Neural cell (in vitro differentiated cells): Measurements from ENCODE around the gene CHD6. TPM values are rescaled to one million over a fixed set of nuclear protein-coding genes. Genes with fewer than 3 reads are reported as not detected.

Experiments
- H2AFZ ChIP-seq: fragments of 200-600, 300-800 bp; sonication (generic), shearing (Covaris generic); 2 replicates; pipeline ENCODE4 v1.6.0; 2014; ENCODE audit warnings: low read depth, mild to moderate bottlenecking, antibody characterized with exemption, low read length, moderate library complexity
- H3F3A ChIP-seq: fragments of 200-600 bp; shearing (Covaris generic); 2 replicates; pipeline ENCODE4 v1.6.1; 2016; ENCODE audit warnings: mild to moderate bottlenecking, moderate library complexity, mixed read lengths, antibody characterized with exemption, low read length; ENCODE audit not compliant: insufficient read depth, poor library complexity, severe bottlenecking
- H3K27ac ChIP-seq: fragments of 200-600, 300-800 bp; sonication (generic), shearing (Covaris generic); 2 replicates; pipeline ENCODE4 v1.5.1; 2014; ENCODE audit warnings: mild to moderate bottlenecking, low read length, moderate library complexity
- H3K27me3 ChIP-seq: fragments of 300-800, 200-600 bp; sonication (generic), shearing (Covaris generic); 2 replicates; pipeline ENCODE4 v1.6.0; 2014; ENCODE audit warnings: mild to moderate bottlenecking, low read depth, low read length, moderate library complexity; ENCODE audit not compliant: insufficient read depth
- H3K36me3 ChIP-seq: fragments of 300-800, 200-600 bp; sonication (generic), shearing (Covaris generic); 2 replicates; pipeline ENCODE4 v1.5.1; 2014; ENCODE audit warnings: mild to moderate bottlenecking, antibody characterized with exemption, low read length, moderate library complexity; ENCODE audit not compliant: insufficient read depth
- H3K4me2 ChIP-seq: fragments of 300-800, 200-600 bp; sonication (generic), shearing (Covaris generic); 2 replicates; pipeline ENCODE4 v1.6.0; 2014; ENCODE audit warnings: mild to moderate bottlenecking, low read length
- H3K4me3 ChIP-seq: fragments of 300-800, 200-600 bp; sonication (generic), shearing (Covaris generic); 2 replicates; pipeline ENCODE4 v1.5.1; 2014; ENCODE audit warnings: mild to moderate bottlenecking, low read length, moderate library complexity
- H3K79me2 ChIP-seq: fragments of 200-600 bp; shearing (Covaris generic); replicated peaks from 2 replicates; pipeline ENCODE4 v1.6.0; 2014; ENCODE audit warnings: mild to moderate bottlenecking, low read length, moderate library complexity; ENCODE audit not compliant: insufficient read depth
- H3K9ac ChIP-seq: fragments of 300-800, 200-600 bp; sonication (generic), shearing (Covaris generic); 2 replicates; pipeline ENCODE4 v1.6.1; 2016; ENCODE audit warnings: mild to moderate bottlenecking, low read length, mixed read lengths
- H3K9me2 ChIP-seq: fragments of 200-600 bp; shearing (Covaris generic); 2 replicates; pipeline ENCODE4 v1.6.1; 2016; ENCODE audit warnings: mild to moderate bottlenecking, low read length, mixed read lengths; ENCODE audit not compliant: insufficient read depth
- H3K9me3 ChIP-seq: fragments of 200-600, 300-800 bp; sonication (generic), shearing (Covaris generic); 2 replicates; pipeline ENCODE4 v1.6.1; 2016; ENCODE audit warnings: mild to moderate bottlenecking, mixed run types, low read length, moderate library complexity, mixed read lengths
- H4K20me1 ChIP-seq: fragments of 200-600 bp; shearing (Covaris generic); 2 replicates; pipeline ENCODE4 v1.6.1; 2016; ENCODE audit warnings: mild to moderate bottlenecking, mixed run types; ENCODE audit not compliant: insufficient read depth
- CTCF ChIP-seq: fragments of 450-650 bp; IDR thresholded peaks from 2 replicates; pipeline ENCODE4 v1.5.1; 2014; ENCODE audit warnings: antibody characterized with exemption, mild to moderate bottlenecking, moderate library complexity; ENCODE audit not compliant: poor library complexity, severe bottlenecking
- EP300 ChIP-seq: fragments of 450-650 bp; conservative IDR thresholded peaks from 2 replicates; pipeline ENCODE4 v1.6.1; 2014; ENCODE audit warnings: antibody characterized with exemption, mild to moderate bottlenecking, moderate library complexity; ENCODE audit not compliant: poor library complexity, severe bottlenecking
- EZH2 ChIP-seq: fragments of 200-600, 300-800 bp; shearing (Covaris generic), sonication (generic); IDR thresholded peaks from 2 replicates; pipeline ENCODE4 v1.6.1; 2014; ENCODE audit warnings: antibody characterized with exemption, low read length, borderline replicate concordance, mild to moderate bottlenecking; ENCODE audit not compliant: insufficient read depth, poor library complexity, severe bottlenecking
- MXI1 ChIP-seq: fragments of 450-650 bp; conservative IDR thresholded peaks from 2 replicates; pipeline ENCODE4 v1.6.1; 2014; ENCODE audit warnings: antibody characterized with exemption, mild to moderate bottlenecking; ENCODE audit not compliant: poor library complexity, severe bottlenecking
- POLR2AphosphoS5 ChIP-seq: IDR thresholded peaks from 2 replicates; pipeline ENCODE4 v1.6.1; 2012
- RAD21 ChIP-seq: fragments of 450-650 bp; conservative IDR thresholded peaks from 2 replicates; pipeline ENCODE4 v1.6.1; 2014; ENCODE audit warnings: antibody characterized with exemption, mild to moderate bottlenecking, moderate library complexity
- REST ChIP-seq: IDR thresholded peaks from 2 replicates; pipeline ENCODE4 v1.6.1; 2012; ENCODE audit warnings: borderline replicate concordance
- SMC3 ChIP-seq: fragments of 450-650 bp; conservative IDR thresholded peaks from 2 replicates; pipeline ENCODE4 v1.6.1; 2014; ENCODE audit warnings: antibody characterized with exemption, mild to moderate bottlenecking, moderate library complexity; ENCODE audit not compliant: poor library complexity
- TAF1 ChIP-seq: IDR thresholded peaks from 2 replicates; pipeline ENCODE4 v1.6.1; 2012; ENCODE audit warnings: low read depth
- polyA plus RNA-seq: library from polyadenylated mRNA; depleted of rRNA; stranded (reverse); fragments of >200 nt; gene quantifications from 2 replicates; pipeline ENCODE4 v1.2.3, GENCODE V29; 2014

CHD6 gene
- polyA plus RNA-seq, 1 donor from 2014 or later = 22.9 TPM

- Histone ChIP-seq H3K9me2 (no peaks in the 10 kb centered on the region), H3K9me3 (no peaks in the 10 kb centered on the region), H3K4me3 (no peak overlapping the region), H4K20me1 (no peaks in the 10 kb centered on the region), H3K9ac (no peak overlapping the region), H2AFZ (no peak overlapping the region), H3K27ac (no peak overlapping the region), H3K4me2 (no peak overlapping the region), H3F3A (no peaks in the 10 kb centered on the region), H3K79me2 (no peaks in the 10 kb centered on the region), H3K27me3 (no peaks in the 10 kb centered on the region), H3K36me3 (no peaks in the 10 kb centered on the region)
- TF ChIP-seq REST = no peak
- TF ChIP-seq SMC3 = no peak
- TF ChIP-seq TAF1 = no peak
- no peak for TF ChIP-seq MXI1
- no peak for TF ChIP-seq EP300
- no peak for TF ChIP-seq POLR2AphosphoS5
- no peak for TF ChIP-seq RAD21
- TF ChIP-seq CTCF = no peak
- no peak for TF ChIP-seq EZH2
These were observed 244.9 kb downstream of the CHD6 start for GRCh38 chr20:41373251-41373783.

- Histone ChIP-seq H4K20me1 (no peaks in the 10 kb centered on the region), H2AFZ (no peak overlapping the region), H3K4me3 (no peak overlapping the region), H3F3A (no peaks in the 10 kb centered on the region), H3K79me2 (no peaks in the 10 kb centered on the region), H3K36me3 (no peaks in the 10 kb centered on the region), H3K27ac (no peak overlapping the region), H3K9me2 (no peaks in the 10 kb centered on the region), H3K9ac (no peak overlapping the region), H3K9me3 (no peaks in the 10 kb centered on the region), H3K27me3 (peaks cover 15% of the 10 kb centered on the region), H3K4me2 (no peak overlapping the region)
- no peak for TF ChIP-seq SMC3
These were observed 246.8 kb downstream of the CHD6 start for GRCh38 chr20:41371371-41371770.

GRCh38 chr20:41370176-41370575 is 248.0 kb downstream of the CHD6 start:
- TF ChIP-seq EZH2 (no peak), MXI1 (no peak), TAF1 (no peak), EP300 (no peak), RAD21 (no peak)
- Histone ChIP-seq H3K27ac (no peak overlapping the region), H2AFZ (no peak overlapping the region), H3K4me3 (no peak overlapping the region), H3K9me3 (no peaks in the 10 kb centered on the region), H3K36me3 (no peaks in the 10 kb centered on the region), H3F3A (no peaks in the 10 kb centered on the region), H3K9ac (no peak overlapping the region), H3K79me2 (no peaks in the 10 kb centered on the region), H3K4me2 (no peak overlapping the region), H4K20me1 (no peaks in the 10 kb centered on the region), H3K9me2 (no peaks in the 10 kb centered on the region), H3K27me3 (peaks cover 25% of the 10 kb centered on the region)
